G401.6 (cell line): Measurements from ENCODE around the gene FHIT.

Experiments used
- FAIRE-seq: peaks from 2 replicates; lab custom pipeline; 2012; peaks lifted over from hg19 to GRCh38; lab: Jason Lieb, UNC

FHIT gene

DNA sequence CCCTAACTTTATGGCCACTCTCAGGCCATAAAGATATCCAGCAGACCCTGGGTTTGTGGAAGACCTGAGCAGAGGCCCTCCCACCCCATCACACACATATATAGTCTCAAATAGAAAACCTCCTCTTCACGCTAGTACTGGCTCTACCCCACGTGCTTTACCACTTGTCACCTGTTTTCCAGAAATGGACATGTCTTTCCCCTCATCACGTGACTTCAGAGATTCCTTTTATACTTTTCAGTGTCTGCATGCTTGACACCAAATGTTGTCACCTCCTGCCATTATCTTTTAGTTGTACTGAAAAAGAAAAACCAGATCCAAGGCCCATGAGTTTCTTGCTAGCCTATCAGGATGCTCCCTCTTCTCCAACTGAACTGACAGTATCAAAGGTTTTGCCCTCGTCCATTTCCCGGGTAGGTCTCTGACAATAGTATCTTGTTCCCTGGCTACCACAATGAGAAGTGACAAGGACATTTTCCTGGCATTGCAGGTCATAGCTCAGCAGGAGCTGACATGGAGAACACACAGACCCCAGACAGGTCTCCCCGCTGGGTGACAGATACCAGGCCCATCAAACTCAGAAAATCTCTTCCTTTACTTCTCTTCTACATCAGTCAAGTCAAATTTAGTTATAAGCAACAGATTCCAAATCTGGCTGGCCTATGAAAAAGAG, 1551.5 kb downstream of the FHIT start:
- no peak for FAIRE-seq
